ENCODE data around the gene TRIM14.

- TF ChIP-seq, protein P1, sequence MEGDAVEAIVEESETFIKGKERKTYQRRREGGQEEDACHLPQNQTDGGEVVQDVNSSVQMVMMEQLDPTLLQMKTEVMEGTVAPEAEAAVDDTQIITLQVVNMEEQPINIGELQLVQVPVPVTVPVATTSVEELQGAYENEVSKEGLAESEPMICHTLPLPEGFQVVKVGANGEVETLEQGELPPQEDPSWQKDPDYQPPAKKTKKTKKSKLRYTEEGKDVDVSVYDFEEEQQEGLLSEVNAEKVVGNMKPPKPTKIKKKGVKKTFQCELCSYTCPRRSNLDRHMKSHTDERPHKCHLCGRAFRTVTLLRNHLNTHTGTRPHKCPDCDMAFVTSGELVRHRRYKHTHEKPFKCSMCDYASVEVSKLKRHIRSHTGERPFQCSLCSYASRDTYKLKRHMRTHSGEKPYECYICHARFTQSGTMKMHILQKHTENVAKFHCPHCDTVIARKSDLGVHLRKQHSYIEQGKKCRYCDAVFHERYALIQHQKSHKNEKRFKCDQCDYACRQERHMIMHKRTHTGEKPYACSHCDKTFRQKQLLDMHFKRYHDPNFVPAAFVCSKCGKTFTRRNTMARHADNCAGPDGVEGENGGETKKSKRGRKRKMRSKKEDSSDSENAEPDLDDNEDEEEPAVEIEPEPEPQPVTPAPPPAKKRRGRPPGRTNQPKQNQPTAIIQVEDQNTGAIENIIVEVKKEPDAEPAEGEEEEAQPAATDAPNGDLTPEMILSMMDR (IDR thresholded peaks at IDR 0.05), result no peak
- TF ChIP-seq POLR2A (IDR thresholded peaks at IDR 0.05), result no peak
Measured at GRCh38 chr9:98045234-98046179, 73.5 kb downstream of the TRIM14 start.

Data from right lobe of liver (tissue), 4 donors.